Nucleus accumbens (tissue), 56 donors: Measurements from ENCODE around the gene SLC25A36.
A peak's percentile ranks its signal among the peaks of the same experiment; 100 is the strongest.

Experiments
- DNase-seq, 56 donors: peaks; one replicate each; lab custom pipeline; 2025; lab: John Stamatoyannopoulos, UW

Gene SLC25A36

GRCh38 chr3:140941434-140942220, at the start of gene SLC25A36:
Gene SLC25A36, plus strand, starts transcription at chr3:140941836. Its CDS starts 219 bp downstream, at chr3:140942055.
- peak; percentile 51 to 97 (median 93) for DNase-seq

- DNase-seq = no peak
These were observed 44.6 kb upstream of the SLC25A36 start for GRCh38 chr3:140896997-140897396.

DNA sequence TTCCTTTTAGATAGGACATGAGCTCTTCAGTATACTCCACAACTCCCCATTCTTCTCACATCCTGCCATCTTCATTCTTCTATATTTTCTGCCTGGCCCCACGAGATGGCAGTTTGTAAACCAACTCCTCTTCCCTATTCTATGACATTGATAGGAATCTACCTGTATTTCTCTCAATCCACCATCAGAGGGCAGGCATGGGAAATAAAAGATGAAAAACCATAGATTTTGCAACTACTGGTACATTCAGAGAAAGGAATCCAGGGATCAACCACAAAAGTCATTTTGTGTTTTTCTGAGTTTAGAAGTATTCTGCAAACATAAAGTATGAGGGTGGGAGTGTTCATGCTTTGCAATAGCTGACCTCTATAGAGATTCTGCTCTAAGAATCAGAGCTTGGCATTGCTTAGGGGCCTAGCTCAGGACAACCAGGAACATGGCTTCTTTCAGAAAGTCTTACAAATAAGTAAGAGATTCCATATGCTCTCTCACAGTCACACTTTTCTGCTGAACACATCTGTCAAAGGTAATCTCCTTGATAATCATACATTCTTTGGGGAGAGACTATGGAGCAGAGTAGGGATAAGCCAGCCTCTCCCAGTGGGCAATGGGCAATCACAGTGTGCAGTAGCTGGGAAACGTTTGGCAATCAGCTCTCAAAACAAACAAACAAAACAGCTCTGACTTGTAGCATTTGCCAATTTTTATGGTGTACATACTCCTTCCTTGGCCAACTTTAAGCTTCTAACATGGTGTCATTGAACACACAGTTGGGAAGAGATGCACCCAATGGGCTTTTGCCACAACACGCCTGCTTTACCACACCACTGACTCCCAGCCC, 43.1 kb upstream of the SLC25A36 start:
- DNase-seq = peak in 3 of 56 donors; percentile 1 to 6 (median 1)

- no peak for DNase-seq
These were observed 42.3 kb upstream of the SLC25A36 start for GRCh38 chr3:140899363-140899762.

GRCh38 chr3:140902791-140903190, 38.8 kb upstream of the SLC25A36 start:
- no peak for DNase-seq

DNA sequence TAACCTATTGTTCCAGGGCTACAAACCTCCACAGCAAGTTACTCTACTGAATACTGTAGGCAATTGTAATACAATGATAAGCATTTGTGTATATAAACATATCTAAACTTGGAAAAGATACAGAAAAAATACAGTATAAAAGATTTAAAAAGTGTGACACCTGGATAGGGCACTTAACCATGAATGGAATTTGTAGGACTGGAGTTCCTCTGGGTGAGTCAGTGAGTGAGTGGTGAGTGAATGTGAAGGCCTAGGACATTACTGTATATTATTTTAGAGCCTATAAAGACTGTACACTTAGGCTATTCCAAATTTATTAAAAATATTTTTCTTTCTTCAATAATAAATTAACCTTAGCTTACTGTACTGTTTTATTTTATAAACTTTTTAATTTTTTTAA, 38.4 kb upstream of the SLC25A36 start:
- DNase-seq = no peak

GRCh38 chr3:140904521-140904920, 37.1 kb upstream of the SLC25A36 start:
- DNase-seq = no peak

DNA sequence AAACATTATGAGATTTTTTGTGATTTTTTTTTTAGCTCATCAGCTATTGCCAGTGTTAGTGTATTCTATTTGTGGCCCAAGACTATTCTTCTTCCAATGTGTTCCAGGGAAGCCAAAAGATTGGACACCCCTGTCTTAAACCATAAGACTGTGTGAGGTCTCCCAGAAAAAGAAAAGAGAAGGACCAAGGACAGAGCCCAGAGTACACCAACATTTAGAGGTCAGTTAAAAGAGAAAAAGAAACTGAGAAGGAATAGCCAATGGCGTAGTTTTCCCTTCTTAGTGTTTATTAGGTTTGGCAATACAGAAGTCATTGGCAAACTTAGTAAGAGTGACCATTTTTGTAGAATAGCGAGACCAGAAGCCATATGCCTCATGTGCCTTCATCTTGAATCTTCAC, 36.1 kb upstream of the SLC25A36 start:
- no peak for DNase-seq

DNA sequence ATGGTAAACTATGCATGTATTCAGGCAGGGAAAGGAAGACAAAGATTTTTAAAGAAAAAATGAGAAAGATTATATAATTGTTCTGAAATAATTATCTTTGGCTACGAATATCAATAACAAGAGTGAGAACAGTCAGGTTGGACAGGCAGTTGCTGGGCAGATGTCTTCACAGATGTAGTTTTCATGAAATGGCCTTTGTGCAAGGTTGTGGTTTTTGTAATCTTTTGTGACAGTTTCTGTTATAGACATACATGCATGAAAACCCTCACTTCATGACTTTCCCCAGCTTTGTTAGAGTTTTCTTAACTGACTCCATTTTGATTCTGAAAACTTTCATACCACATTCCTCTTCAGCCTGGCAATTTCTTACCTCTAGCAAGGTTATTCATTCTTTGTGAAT, 34.9 kb upstream of the SLC25A36 start:
- DNase-seq = no peak

- peak in 33 of 56 donors; percentile 1 to 52 (median 9) for DNase-seq
These were observed 30.8 kb upstream of the SLC25A36 start for GRCh38 chr3:140910860-140911259.

GRCh38 chr3:140911822-140912221, 29.8 kb upstream of the SLC25A36 start:
- DNase-seq = no peak

DNA sequence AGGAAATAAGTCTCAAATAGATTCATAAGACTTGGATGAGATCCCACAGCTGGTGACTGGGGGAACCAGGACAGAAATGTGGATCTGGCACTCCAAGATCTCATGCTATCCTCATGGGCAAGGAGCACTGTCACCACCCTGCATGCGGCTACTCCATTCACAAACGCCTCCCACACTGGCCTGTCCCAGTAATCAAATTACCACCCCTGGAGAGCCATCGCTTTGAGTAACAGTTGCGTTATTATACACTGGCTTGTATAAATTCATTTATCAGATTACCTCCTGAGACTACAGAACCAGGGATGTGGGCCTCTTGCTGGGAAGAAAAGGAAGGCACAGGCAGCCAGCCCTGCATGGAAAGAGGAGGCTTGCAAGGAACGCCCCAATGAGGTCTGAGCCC, 27.9 kb upstream of the SLC25A36 start:
- no peak for DNase-seq

DNA sequence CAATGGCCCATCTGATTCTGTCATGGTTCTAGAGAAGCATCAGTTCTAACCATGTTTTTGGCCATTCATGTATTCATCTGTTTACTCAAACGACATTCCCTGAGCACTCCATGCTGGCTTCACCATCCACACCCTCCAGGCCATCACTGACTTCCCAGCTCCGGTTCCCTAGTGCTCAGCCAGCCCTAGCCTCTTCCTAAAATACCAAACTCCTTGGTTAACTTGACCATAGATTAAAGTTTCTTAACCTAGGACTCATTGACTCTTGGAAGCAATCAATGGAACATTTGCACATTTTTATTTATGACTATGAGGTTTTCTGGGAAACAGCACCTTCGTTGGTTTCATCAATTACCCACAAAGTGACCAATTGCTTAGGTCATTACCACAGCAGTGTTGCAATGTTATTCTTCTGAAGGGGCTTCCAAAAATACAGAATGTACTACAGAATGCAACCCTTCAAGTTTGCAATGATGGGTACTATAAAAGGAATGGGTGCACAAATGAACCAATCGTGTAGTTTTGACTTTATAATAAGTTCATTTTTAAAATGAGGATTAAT, 27.2 kb upstream of the SLC25A36 start:
- DNase-seq = no peak

DNA sequence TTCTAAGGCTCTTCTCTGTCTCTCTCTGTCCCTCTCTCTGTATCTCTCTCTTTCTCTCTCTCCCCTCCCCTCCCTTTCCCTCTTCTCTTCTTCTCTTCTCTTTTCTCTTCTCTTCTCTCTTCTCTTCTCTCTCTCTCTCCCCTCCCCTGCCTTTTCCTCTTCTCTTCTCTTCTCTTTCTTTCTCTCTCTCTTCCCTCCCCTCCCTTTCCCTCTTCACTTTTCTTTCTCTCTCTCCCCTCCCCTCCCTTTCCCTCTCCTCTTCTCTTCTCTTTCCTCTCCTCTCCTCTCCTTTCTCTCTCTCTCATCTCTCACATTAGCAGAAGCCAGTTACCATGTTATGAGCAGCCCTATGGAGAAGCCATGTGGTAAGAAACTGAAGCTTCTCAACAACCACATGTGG, 25.0 kb upstream of the SLC25A36 start:
- no peak for DNase-seq

DNA sequence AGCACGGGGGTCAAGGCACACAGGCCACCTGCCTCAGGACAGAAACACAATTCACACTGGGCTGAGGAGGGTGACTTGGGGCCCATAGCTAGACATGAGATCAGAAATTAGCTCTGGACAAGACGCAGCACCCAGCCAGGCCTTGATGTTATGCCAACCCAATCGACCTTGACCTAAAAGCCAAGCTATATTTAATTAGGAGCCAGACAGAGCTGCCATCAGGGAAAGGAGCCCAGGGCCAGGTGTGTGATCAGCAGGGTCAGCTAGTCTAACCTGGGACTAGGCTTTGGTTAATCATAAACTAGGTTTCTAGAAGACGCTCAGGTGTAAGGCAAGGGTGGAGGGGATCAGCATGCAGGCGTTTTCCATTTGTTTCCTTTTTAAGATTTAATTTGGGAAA, 23.9 kb upstream of the SLC25A36 start:
- no peak for DNase-seq

DNA sequence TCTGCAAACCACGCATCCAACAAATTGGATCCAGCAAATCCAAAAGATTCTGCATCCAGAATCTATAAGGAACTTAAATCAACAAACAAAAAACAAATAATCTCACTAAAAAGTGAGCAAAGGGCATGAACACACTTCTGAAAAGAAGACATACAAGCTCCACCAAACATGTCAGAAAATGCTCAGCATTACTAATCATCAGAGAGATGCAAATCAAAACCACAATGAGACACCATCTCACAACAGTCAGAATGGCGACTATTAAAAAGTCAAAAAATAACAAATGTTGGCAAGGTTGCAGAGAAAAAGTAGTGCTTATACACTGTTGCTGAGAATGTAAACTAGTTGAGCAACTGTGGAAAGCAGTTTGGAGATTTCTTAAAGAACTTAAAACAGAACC, 21.6 kb upstream of the SLC25A36 start:
- DNase-seq = no peak

- DNase-seq = no peak
These were observed 19.0 kb upstream of the SLC25A36 start for GRCh38 chr3:140922634-140923033.

DNA sequence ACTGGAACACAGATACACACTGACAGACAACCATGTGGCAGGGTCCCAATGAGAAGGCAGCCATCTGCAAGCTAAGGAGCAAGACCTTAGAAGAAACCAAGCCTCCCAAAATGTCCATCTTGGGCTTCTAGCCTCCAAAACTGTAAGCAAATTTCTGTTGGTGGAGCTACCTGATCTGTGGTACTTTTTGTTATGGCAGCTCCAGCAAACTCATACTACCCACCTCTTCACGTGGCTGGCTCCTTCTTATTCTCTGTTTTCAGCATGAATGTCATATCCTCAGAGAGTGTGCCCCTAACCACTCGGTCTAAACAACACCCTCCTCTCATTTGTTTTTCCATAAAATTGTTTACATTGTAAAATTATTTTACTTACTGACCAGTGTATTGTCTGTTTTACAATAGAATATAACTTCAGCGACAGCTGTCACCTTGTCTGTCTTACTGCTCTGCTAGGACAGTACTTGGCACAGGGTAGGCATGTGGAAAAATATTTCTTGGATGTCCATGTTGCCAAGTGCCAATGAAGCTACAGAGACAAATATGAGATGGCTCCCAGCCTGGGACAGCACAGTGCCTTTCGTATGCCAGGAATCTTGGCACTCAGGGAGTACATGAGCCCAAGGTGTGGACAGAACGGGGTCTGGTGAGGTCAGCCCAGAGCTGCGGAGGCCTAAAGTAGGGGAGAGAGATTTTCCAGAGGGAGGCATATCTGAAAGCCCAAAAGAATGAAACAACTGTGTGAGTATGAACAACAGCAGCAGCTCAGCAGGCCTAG, 17.4 kb upstream of the SLC25A36 start:
- no peak for DNase-seq

DNA sequence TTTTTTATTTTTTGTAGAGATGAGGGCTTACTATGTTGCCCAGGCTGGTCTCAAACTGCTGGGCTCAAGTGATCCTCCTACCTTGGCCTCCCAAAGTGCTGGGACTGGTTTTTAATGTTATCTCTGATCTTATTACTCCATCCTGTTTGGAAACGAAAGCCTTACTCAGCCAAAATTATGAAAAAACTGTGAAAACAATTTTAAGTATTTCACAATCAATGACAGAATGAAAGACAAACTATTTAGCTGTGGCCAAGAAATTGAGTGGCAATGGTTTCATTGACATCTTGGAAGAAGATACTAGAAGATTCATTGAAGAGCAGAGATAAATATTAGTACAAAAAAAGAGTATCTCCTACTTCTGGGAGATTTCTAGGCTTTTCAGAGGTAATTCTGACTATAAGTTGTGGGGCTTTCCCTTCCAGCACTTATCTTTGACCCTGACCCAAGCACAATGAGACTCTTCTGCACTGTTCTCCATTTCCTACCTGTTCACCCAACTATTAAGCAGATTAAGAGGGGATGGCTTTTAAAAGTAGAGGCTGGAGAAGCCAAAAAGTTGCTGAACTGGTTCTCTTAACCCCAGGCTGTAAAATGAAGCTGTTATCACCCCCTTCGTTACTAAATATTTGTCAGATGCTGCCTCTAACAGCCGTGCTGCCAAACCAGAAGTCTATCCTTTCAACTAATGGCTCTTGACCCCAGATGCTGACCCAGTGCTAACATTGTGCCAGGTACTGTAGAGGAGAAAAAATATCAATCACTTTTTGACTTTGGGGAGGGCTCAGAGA, 14.2 kb upstream of the SLC25A36 start:
- no peak for DNase-seq

DNA sequence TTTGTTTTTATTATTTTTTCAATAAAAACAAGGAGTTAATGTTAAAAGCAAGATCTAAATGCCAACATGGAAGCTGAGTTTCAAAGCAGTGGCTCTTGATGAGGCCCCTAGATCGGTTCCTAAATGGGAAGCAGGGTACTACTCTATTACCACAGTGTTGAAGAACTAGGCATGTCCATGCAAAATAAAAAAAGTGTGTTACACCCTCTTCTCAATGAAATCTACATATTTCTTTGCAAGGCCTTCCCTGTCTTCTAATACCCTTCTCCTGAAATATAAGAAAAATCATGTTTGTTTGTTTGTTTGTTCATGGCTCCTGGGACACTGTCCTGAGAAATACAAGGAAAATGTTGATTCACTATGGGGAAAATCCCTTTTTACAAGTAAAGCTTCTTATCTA, 12.2 kb upstream of the SLC25A36 start:
- no peak for DNase-seq
